ENCODE results near the gene DMRT1. TPM values are rescaled to one million over a fixed set of nuclear protein-coding genes. Genes with fewer than 3 reads are reported as not detected.

Gene DMRT1
- total and polyA plus RNA-seq, 8 donors = not detected

- Histone ChIP-seq H3K27ac (no peak overlapping the region), H3K36me3 (no peaks in the 10 kb centered on the region), H3K4me3 (no peak overlapping the region), H3K9me3 (no peaks in the 10 kb centered on the region), H3K27me3 (no peaks in the 10 kb centered on the region), H3K4me1 (no peaks in the 10 kb centered on the region)
- peak; percentile 21 to 61 (median 54) for TF ChIP-seq CTCF (IDR thresholded peaks at IDR 0.05)
- intact Hi-C loops (cut with DNase I) = loop anchor here in 1 of 3 donors (5.0 to 10.0 kb wide), 2 partner anchors 194 to 422 kb away; no protein-coding TSS in a partner anchor
- 43 to 47% methylated on average over 8 of the region's 8 CpGs for WGBS, 2 donors
- DNase-seq (no peak), FAIRE-seq (peak; percentile 76), ATAC-seq (peak in 3 of 4 donors; percentile 71 to 77 (median 72))
Measured at GRCh38 chr9:806285-807156, 35.0 kb upstream of the DMRT1 start.

- intact Hi-C loops (cut with DNase I) = no loop called here
- no peaks in the 10 kb centered on the region for H3K9me3 ChIP-seq
- no peaks in the 10 kb centered on the region for H3K27me3 ChIP-seq
- DNase-seq = no peak
- H3K4me1 ChIP-seq = no peaks in the 10 kb centered on the region
- no peaks in the 10 kb centered on the region for H3K36me3 ChIP-seq
- no peak overlapping the region for H3K4me3 ChIP-seq
- no peak for FAIRE-seq
- ATAC-seq = peak in 1 of 4 donors; percentile 21
- WGBS, 2 donors = 54 to 67% methylated on average over 6 of the region's 6 CpGs
- H3K27ac ChIP-seq = no peak overlapping the region
- no peak for TF ChIP-seq CTCF (IDR thresholded peaks at IDR 0.05)
Measured at GRCh38 chr9:811106-811531, 30.4 kb upstream of the DMRT1 start.

- no peak overlapping the region for H3K4me3 ChIP-seq
- no peaks in the 10 kb centered on the region for H3K4me1 ChIP-seq
- no peak for FAIRE-seq
- no peak for TF ChIP-seq CTCF (IDR thresholded peaks at IDR 0.05)
- H3K27me3 ChIP-seq = no peaks in the 10 kb centered on the region
- 43 to 48% methylated on average over 3 of the region's 3 CpGs for WGBS, 2 donors
- no peaks in the 10 kb centered on the region for H3K9me3 ChIP-seq
- ATAC-seq = no peak
- H3K27ac ChIP-seq = no peak overlapping the region
- intact Hi-C loops (cut with DNase I) = no loop called here
- H3K36me3 ChIP-seq = no peaks in the 10 kb centered on the region
- no peak for DNase-seq
Measured at GRCh38 chr9:818958-819357, 22.5 kb upstream of the DMRT1 start.

- H3K27ac ChIP-seq = no peak overlapping the region
- no peaks in the 10 kb centered on the region for H3K36me3 ChIP-seq
- DNase-seq (no peak), ATAC-seq (no peak), FAIRE-seq (no peak)
- WGBS, 2 donors = 63 to 78% methylated on average over 25 to 26 of the region's 26 CpGs
- no peaks in the 10 kb centered on the region for H3K9me3 ChIP-seq
- H3K27me3 ChIP-seq = no peaks in the 10 kb centered on the region
- no peak for TF ChIP-seq CTCF (IDR thresholded peaks at IDR 0.05)
- no peak overlapping the region for H3K4me3 ChIP-seq
- no peaks in the 10 kb centered on the region for H3K4me1 ChIP-seq
- intact Hi-C loops (cut with DNase I) = no loop called here
Measured at GRCh38 chr9:826500-827280, 14.8 kb upstream of the DMRT1 start.
